ENCODE measurements around the gene PHC1.

DNA sequence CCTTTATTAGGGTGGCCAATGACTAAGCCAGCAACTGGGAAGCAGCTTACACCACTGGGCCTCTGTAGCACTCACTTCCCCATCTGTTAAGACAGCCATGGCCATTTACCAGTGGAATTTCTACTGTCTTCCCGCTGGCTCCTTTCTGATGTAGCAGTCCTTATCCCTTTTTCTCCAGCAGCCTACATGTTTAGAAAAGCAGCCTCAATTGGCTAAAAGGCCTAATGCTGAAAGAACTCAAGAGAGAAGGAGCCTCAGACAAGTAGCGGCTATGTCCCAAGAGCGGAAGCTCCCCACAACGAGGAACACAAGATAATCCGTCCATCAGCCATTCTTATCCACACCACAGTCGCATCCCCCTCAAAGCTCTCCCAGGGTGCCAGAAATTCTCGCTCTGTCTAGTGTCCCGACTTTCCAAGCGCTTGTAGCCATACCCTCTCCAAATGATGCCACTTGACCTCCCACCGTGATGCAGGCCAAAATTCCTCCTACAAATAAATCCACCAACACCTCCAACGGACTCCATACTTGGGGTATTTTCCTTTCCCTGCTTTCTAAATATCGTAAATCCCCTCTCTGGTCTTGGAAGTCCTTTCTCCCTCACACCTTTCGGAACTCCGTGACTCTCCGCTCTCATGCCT, 34.5 kb downstream of the PHC1 start:
- no peak for TF ChIP-seq CTCF (IDR thresholded peaks at IDR 0.05)
- no peak for TF ChIP-seq POLR2A (IDR thresholded peaks at IDR 0.05)
